Smooth muscle cell (in vitro differentiated cells): ENCODE data around the gene LTV1. TPM values are rescaled to one million over a fixed set of nuclear protein-coding genes. Genes with fewer than 3 reads are reported as not detected.

Source experiments
- DNase-seq: peaks from one replicate; lab custom pipeline; 2025; ENCODE audit not compliant: unreplicated experiment; lab: John Stamatoyannopoulos, UW
- H2AFZ ChIP-seq: fragments of 200-600 bp; sonication (generic); 2 replicates; pipeline ENCODE4 v1.6.0; 2016; ENCODE audit warnings: antibody characterized with exemption, low read depth, mild to moderate bottlenecking
- H3F3A ChIP-seq: fragments of 200-600 bp; sonication (generic); 2 replicates; pipeline ENCODE4 v1.6.0; 2017; ENCODE audit warnings: antibody characterized with exemption, low read depth
- H3K27ac ChIP-seq: fragments of 200-600 bp; sonication (generic); 2 replicates; pipeline ENCODE4 v1.5.1; 2016; ENCODE audit warnings: low read depth, mild to moderate bottlenecking
- H3K27me3 ChIP-seq: fragments of 200-600 bp; sonication (generic); 2 replicates; pipeline ENCODE4 v1.6.1; 2016; ENCODE audit warnings: low read depth, mild to moderate bottlenecking
- H3K36me3 ChIP-seq: fragments of 200-600 bp; sonication (generic); 2 replicates; pipeline ENCODE4 v1.5.1; 2016; ENCODE audit warnings: low read depth
- H3K4me1 ChIP-seq: fragments of 200-600 bp; sonication (generic); 2 replicates; pipeline ENCODE4 v1.5.1; 2016; ENCODE audit warnings: low read depth
- H3K4me2 ChIP-seq: fragments of 200-600 bp; sonication (generic); 2 replicates; pipeline ENCODE4 v1.6.0; 2016; ENCODE audit warnings: mild to moderate bottlenecking
- H3K4me3 ChIP-seq: fragments of 200-600 bp; sonication (generic); 2 replicates; pipeline ENCODE4 v1.5.1; 2016; ENCODE audit warnings: mild to moderate bottlenecking
- H3K79me2 ChIP-seq: fragments of 200-600 bp; sonication (generic); 2 replicates; pipeline ENCODE4 v1.6.0; 2016; ENCODE audit warnings: low read depth, mild to moderate bottlenecking
- H3K9ac ChIP-seq: fragments of 200-600 bp; sonication (generic); 2 replicates; pipeline ENCODE4 v1.6.0; 2016; ENCODE audit warnings: low read depth
- H3K9me3 ChIP-seq: fragments of 200-600 bp; sonication (generic); replicated peaks from 2 replicates; pipeline ENCODE4 v1.5.1; 2016; ENCODE audit warnings: low read depth
- H4K20me1 ChIP-seq: fragments of 200-600 bp; sonication (generic); 2 replicates; pipeline ENCODE4 v1.6.0; 2016; ENCODE audit warnings: low read depth
- WGBS: methylation state at CpG from one replicate; pipeline ENCODE4 v1.1.7; 2016; ENCODE audit warnings: low lambda C conversion rate; 5-methylcytosine and 5-hydroxymethylcytosine counted together
- polyA plus RNA-seq: library from polyadenylated mRNA; unstranded; fragments of >200 nt; fragmentation: Nextera tagmentation; extraction: Ambion mirVana; gene quantifications from 2 replicates; pipeline ENCODE4 v1.2.1, GENCODE V29; 2016
- small RNA-seq: library from RNA; depleted of rRNA; stranded (forward); fragments of <200 nt; gene quantifications from one replicate; pipeline ENCODE3, GENCODE V24; 2014
- total RNA-seq: library from RNA; depleted of rRNA; stranded (reverse); fragments of >200 nt; gene quantifications from 2 replicates; pipeline ENCODE4 v1.2.3, GENCODE V29; 2014
- TF ChIP-seq, protein P1 (sequence below): fragments of 200-600 bp; sonication (generic); IDR thresholded peaks from 2 replicates; pipeline ENCODE4 v1.5.1; 2017; ENCODE audit warnings: borderline replicate concordance, mild to moderate bottlenecking, antibody characterized with exemption; ENCODE audit not compliant: insufficient read depth, poor library complexity, severe bottlenecking

The LTV1 gene
- total and polyA plus RNA-seq, 2 experiments from 2014 or later, result 15.4 to 17.4 TPM

DNA sequence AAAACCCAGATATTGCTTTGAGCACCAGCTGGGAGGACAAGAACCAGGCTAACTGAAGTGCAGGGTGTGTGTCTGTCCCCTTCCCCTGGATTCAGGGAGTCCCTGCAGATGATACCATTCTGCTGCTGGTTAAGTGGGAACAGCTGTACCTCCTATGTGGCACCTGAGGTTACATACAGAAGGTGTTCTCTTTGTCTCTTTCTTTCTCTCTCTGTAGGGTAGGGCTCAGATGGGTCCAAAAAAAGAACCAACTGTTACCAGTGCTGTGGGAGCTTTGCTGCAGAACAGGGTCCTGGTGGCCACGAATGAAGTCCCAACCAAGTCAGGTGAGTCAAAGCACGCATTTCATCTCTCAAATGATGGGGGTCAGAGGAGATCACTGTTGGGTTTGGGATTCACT, 59.7 kb downstream of the LTV1 start:
- 93% methylated on average over 2 of the region's 2 CpGs for WGBS

DNA sequence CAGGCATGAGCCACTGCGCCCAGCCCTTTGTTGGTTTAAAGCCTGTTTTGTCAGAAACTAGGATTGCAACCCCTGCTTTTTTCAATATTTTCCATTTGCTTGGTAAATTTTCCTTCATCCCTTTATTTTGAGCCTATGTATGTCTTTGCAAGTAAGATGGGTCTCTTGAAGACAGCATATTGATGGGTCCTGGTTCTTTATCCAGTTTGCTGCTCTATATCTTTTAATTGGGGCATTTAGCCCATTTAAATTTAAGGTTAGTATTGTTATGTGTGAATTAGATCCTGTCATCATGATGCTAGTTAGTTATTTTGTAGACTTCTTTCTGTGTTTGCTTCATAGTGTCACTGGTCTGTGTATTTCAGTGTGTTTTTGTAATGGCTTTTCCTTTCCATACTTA, 67.9 kb downstream of the LTV1 start:
- Histone ChIP-seq H3K4me1 (no peaks in the 10 kb centered on the region), H3K9ac (no peak overlapping the region), H4K20me1 (no peaks in the 10 kb centered on the region), H3K79me2 (no peaks in the 10 kb centered on the region), H3K27me3 (no peaks in the 10 kb centered on the region), H3K36me3 (no peaks in the 10 kb centered on the region), H3K27ac (no peak overlapping the region), H3K9me3 (peaks cover 3% of the 10 kb centered on the region), H3F3A (no peaks in the 10 kb centered on the region), H3K4me2 (no peak overlapping the region), H2AFZ (no peak overlapping the region), H3K4me3 (no peak overlapping the region)
- 84% methylated on average over 1 of the region's 1 CpG for WGBS
- no peak for DNase-seq
- TF ChIP-seq, protein P1, sequence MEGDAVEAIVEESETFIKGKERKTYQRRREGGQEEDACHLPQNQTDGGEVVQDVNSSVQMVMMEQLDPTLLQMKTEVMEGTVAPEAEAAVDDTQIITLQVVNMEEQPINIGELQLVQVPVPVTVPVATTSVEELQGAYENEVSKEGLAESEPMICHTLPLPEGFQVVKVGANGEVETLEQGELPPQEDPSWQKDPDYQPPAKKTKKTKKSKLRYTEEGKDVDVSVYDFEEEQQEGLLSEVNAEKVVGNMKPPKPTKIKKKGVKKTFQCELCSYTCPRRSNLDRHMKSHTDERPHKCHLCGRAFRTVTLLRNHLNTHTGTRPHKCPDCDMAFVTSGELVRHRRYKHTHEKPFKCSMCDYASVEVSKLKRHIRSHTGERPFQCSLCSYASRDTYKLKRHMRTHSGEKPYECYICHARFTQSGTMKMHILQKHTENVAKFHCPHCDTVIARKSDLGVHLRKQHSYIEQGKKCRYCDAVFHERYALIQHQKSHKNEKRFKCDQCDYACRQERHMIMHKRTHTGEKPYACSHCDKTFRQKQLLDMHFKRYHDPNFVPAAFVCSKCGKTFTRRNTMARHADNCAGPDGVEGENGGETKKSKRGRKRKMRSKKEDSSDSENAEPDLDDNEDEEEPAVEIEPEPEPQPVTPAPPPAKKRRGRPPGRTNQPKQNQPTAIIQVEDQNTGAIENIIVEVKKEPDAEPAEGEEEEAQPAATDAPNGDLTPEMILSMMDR, result no peak

More for the DNA sequence above, 59.7 kb downstream of the LTV1 start:
- no peaks in the 10 kb centered on the region for H3K79me2 ChIP-seq
- no peak overlapping the region for H3K4me3 ChIP-seq
- H2AFZ ChIP-seq, result peak overlapping the region; percentile 76
- no peaks in the 10 kb centered on the region for H3F3A ChIP-seq
- H3K36me3 ChIP-seq, result no peaks in the 10 kb centered on the region
- no peak for DNase-seq
- no peak overlapping the region for H3K9ac ChIP-seq
- H3K4me2 ChIP-seq, result no peak overlapping the region
- H3K27me3 ChIP-seq, result no peaks in the 10 kb centered on the region
- TF ChIP-seq, protein P1, result no peak
- H3K4me1 ChIP-seq, result no peaks in the 10 kb centered on the region
- no peaks in the 10 kb centered on the region for H3K9me3 ChIP-seq
- H4K20me1 ChIP-seq, result no peaks in the 10 kb centered on the region
- H3K27ac ChIP-seq, result no peak overlapping the region

DNA sequence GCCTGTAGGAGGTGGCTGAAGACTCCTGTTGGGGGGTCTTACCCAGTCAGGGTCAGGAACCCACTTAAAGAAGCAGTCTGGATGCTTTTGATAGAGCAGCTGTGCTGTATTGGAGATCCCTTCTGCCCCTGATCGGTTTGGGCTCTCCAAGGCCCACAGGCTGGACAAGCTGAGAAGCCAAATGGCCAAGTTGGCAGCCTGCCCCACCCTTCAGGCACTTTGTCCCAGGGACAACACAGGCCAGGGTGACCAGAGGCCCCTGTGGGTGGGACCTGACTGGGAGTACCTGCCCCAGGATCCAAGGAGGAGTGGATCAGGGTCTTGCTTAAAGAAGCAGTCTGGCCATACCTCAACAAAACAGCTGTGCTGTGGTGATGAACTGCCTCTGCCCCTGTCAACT, 69.5 kb downstream of the LTV1 start:
- Histone ChIP-seq H2AFZ (no peak overlapping the region), H3K9ac (no peak overlapping the region), H3K27me3 (no peaks in the 10 kb centered on the region), H3K4me2 (no peak overlapping the region), H3K4me1 (no peaks in the 10 kb centered on the region), H3K27ac (no peak overlapping the region), H3K36me3 (no peaks in the 10 kb centered on the region), H4K20me1 (no peaks in the 10 kb centered on the region), H3F3A (no peaks in the 10 kb centered on the region), H3K4me3 (no peak overlapping the region), H3K9me3 (peaks cover 3% of the 10 kb centered on the region), H3K79me2 (no peaks in the 10 kb centered on the region)
- DNase-seq, result no peak
- WGBS, result 90% methylated on average over 1 of the region's 1 CpG
- TF ChIP-seq, protein P1, result no peak

Small RNA genes within 50 kb of the gene (small RNA-seq; reads per million reads assigned to genes)
- not detected for gene ZC2HC1B

Other genes starting within 250 kb of the LTV1 start
- gene PHACTR2, start 165.4 kb upstream of the LTV1 start, total RNA-seq, result 80.4 and 104 TPM in 2 replicates
- gene PHACTR2, start 165.4 kb upstream of the LTV1 start, polyA plus RNA-seq, result 62.7 and 76.0 TPM in 2 replicates
- not detected in 2 replicates for gene ZC2HC1B, start 21.1 kb downstream of the LTV1 start, total RNA-seq
- gene ZC2HC1B, start 21.1 kb downstream of the LTV1 start, polyA plus RNA-seq, result not detected in 2 replicates
- 99.7 and 102 TPM in 2 replicates for gene PLAGL1, start 164.9 kb downstream of the LTV1 start, total RNA-seq
- gene PLAGL1, start 164.9 kb downstream of the LTV1 start, polyA plus RNA-seq, result 130 and 138 TPM in 2 replicates